ENCODE data around the gene PPTC7. TPM values are rescaled to one million over a fixed set of nuclear protein-coding genes. Genes with fewer than 3 reads are reported as not detected.
"Not testable (repeated sequence)": the region's sequence is repeated elsewhere in the genome, so short reads cannot be mapped to it uniquely, and the experiment has no call there.

The PPTC7 gene
- total RNA-seq, 3 donors from 2014 or later (not counting 1 experiment from before 2014, with no cell fraction given), result 44.0 to 52.7 (median 48.0) TPM

GRCh38 chr12:110597885-110598284 lies 14.8 kb upstream of the PPTC7 start:
- 93% methylated on average over 1 of the region's 1 CpG for WGBS (ENCODE audit: insufficient coverage)
- no peaks in the 10 kb centered on the region for H3K36me3 Mint-ChIP-seq
- no peak for TF ChIP-seq CTCF (IDR thresholded peaks at IDR 0.05)

GRCh38 chr12:110592919-110593318 lies 9.8 kb upstream of the PPTC7 start:
- H3K4me3 Mint-ChIP-seq; H3K4me3 ChIP-seq (ENCODE audit: low read length); H3K9me3 Mint-ChIP-seq; H3K27ac Mint-ChIP-seq; H3K27me3 Mint-ChIP-seq (ENCODE audit: low read depth in 2 of 2); H3K9me3 ChIP-seq (ENCODE audit: control insufficient read depth, insufficient read depth, low read length); DNase-seq; H3K27me3 ChIP-seq (ENCODE audit: control insufficient read depth, insufficient read depth, low read length); H3K36me3 ChIP-seq (ENCODE audit: control insufficient read depth, insufficient read depth, low read length); H3K27ac ChIP-seq (ENCODE audit: low read length); H3K36me3 Mint-ChIP-seq; intact Hi-C loops (cut with micrococcal nuclease); ATAC-seq: not testable (repeated sequence)
- peaks cover 16% of the 10 kb centered on the region in 2 donors for H3K4me1 Mint-ChIP-seq
- WGBS (ENCODE audit: insufficient coverage), result 100% methylated on average over 1 of the region's 4 CpGs
- peaks cover 13% of the 10 kb centered on the region for H3K4me1 ChIP-seq (ENCODE audit: control insufficient read depth, insufficient read depth, low read length)

More at GRCh38 chr12:110597885-110598284, 14.8 kb upstream of the PPTC7 start:
- H3K36me3 ChIP-seq (ENCODE audit: control insufficient read depth, insufficient read depth, low read length), result no peaks in the 10 kb centered on the region
- no peaks in the 10 kb centered on the region for H3K27me3 Mint-ChIP-seq (ENCODE audit: low read depth in 2 of 2)
- no peaks in the 10 kb centered on the region for H3K27me3 ChIP-seq (ENCODE audit: control insufficient read depth, insufficient read depth, low read length)
- no peaks in the 10 kb centered on the region for H3K9me3 ChIP-seq (ENCODE audit: control insufficient read depth, insufficient read depth, low read length)
- H3K27ac Mint-ChIP-seq, result no peak overlapping the region
- H3K4me3 Mint-ChIP-seq, result no peak overlapping the region
- no peak for DNase-seq
- intact Hi-C loops (cut with micrococcal nuclease), result no loop called here
- H3K4me1 ChIP-seq (ENCODE audit: control insufficient read depth, insufficient read depth, low read length), result peaks cover 7% of the 10 kb centered on the region
- no peak overlapping the region for H3K4me3 ChIP-seq (ENCODE audit: low read length)
- no peaks in the 10 kb centered on the region for H3K9me3 Mint-ChIP-seq
- no peak for ATAC-seq
- no peak overlapping the region for H3K27ac ChIP-seq (ENCODE audit: low read length)
- H3K4me1 Mint-ChIP-seq, result peaks cover 5 to 6% of the 10 kb centered on the region in 2 donors

- Histone ChIP-seq H3K4me3 (ENCODE audit: low read length) (no peak overlapping the region), H3K36me3 (ENCODE audit: control insufficient read depth, insufficient read depth, low read length) (no peaks in the 10 kb centered on the region), H3K9me3 (ENCODE audit: control insufficient read depth, insufficient read depth, low read length) (no peaks in the 10 kb centered on the region), H3K4me1 (ENCODE audit: control insufficient read depth, insufficient read depth, low read length) (peaks cover 13% of the 10 kb centered on the region), H3K27me3 (ENCODE audit: control insufficient read depth, insufficient read depth, low read length) (no peaks in the 10 kb centered on the region), H3K27ac (ENCODE audit: low read length) (peak overlapping the region; percentile 72)
- ATAC-seq (no peak), DNase-seq (no peak)
- no peak for TF ChIP-seq CTCF (IDR thresholded peaks at IDR 0.05)
- intact Hi-C loops (cut with micrococcal nuclease), result no loop called here
- Mint-ChIP-seq H3K36me3 (no peaks in the 10 kb centered on the region), H3K4me1 (peaks cover 16% of the 10 kb centered on the region in 2 donors), H3K27ac (peak overlapping the region in 1 of 2 donors; percentile 87), H3K27me3 (ENCODE audit: low read depth in 2 of 2) (no peaks in the 10 kb centered on the region), H3K4me3 (no peak overlapping the region), H3K9me3 (no peaks in the 10 kb centered on the region)
- WGBS (ENCODE audit: insufficient coverage), result 95% methylated on average over 5 of the region's 5 CpGs
Measured at GRCh38 chr12:110592078-110592477, 9.0 kb upstream of the PPTC7 start.

- Mint-ChIP-seq H3K4me3 (no peak overlapping the region), H3K36me3 (no peaks in the 10 kb centered on the region), H3K4me1 (peaks cover 16% of the 10 kb centered on the region in 2 donors), H3K9me3 (no peaks in the 10 kb centered on the region), H3K27ac (peak overlapping the region; percentile 68 to 87), H3K27me3 (ENCODE audit: low read depth in 2 of 2) (no peaks in the 10 kb centered on the region)
- H3K27me3 ChIP-seq (ENCODE audit: control insufficient read depth, insufficient read depth, low read length), result no peaks in the 10 kb centered on the region
- 93% methylated on average over 7 of the region's 7 CpGs for WGBS (ENCODE audit: insufficient coverage)
- H3K4me3 ChIP-seq (ENCODE audit: low read length), result no peak overlapping the region
- TF ChIP-seq CTCF (IDR thresholded peaks at IDR 0.05), result no peak
- ATAC-seq (no peak), DNase-seq (no peak)
- H3K36me3 ChIP-seq (ENCODE audit: control insufficient read depth, insufficient read depth, low read length), result no peaks in the 10 kb centered on the region
- no peaks in the 10 kb centered on the region for H3K9me3 ChIP-seq (ENCODE audit: control insufficient read depth, insufficient read depth, low read length)
- H3K4me1 ChIP-seq (ENCODE audit: control insufficient read depth, insufficient read depth, low read length), result peaks cover 13% of the 10 kb centered on the region
- intact Hi-C loops (cut with micrococcal nuclease), result no loop called here
- peak overlapping the region; percentile 72 for H3K27ac ChIP-seq (ENCODE audit: low read length)
Measured at GRCh38 chr12:110591451-110592051, 8.4 kb upstream of the PPTC7 start.
